ENCODE results near the gene ABHD12. TPM values are rescaled to one million over a fixed set of nuclear protein-coding genes. Genes with fewer than 3 reads are reported as not detected.

ABHD12 gene
- total and polyA plus RNA-seq, 4 donors = 46.1 to 108 (median 86.6) TPM

- H3K27ac ChIP-seq (ENCODE audit: low read depth, low read length) = no peak overlapping the region
- no peak for DNase-seq (ENCODE audit: low read depth in 4 of 6, low spot score in 6 of 6)
Observed at GRCh38 chr20:25285856-25286798, 104.5 kb downstream of the ABHD12 start.

GRCh38 chr20:25285091-25285647 is 105.5 kb downstream of the ABHD12 start:
- DNase-seq (ENCODE audit: low read depth in 4 of 6, low spot score in 6 of 6) = peak in 1 of 6 donors; percentile 43
- no peaks in the 10 kb centered on the region for H3K9me3 ChIP-seq (ENCODE audit: control insufficient read depth, insufficient read depth, low read length)
- no peak overlapping the region for H3K4me3 ChIP-seq (ENCODE audit: low read depth, low read length)
- H3K27ac ChIP-seq (ENCODE audit: low read depth, low read length) = no peak overlapping the region
- 65% methylated on average over 25 of the region's 26 CpGs for WGBS (ENCODE audit: insufficient coverage)
- H3K36me3 ChIP-seq (ENCODE audit: control insufficient read depth, insufficient read depth, low read length) = peaks cover 94% of the 10 kb centered on the region
- H3K4me1 ChIP-seq (ENCODE audit: control insufficient read depth, insufficient read depth, low read length) = no peaks in the 10 kb centered on the region
- no peaks in the 10 kb centered on the region for H3K27me3 ChIP-seq (ENCODE audit: control insufficient read depth, insufficient read depth, low read length)

More at GRCh38 chr20:25285856-25286798, 104.5 kb downstream of the ABHD12 start:
- H3K4me1 ChIP-seq (ENCODE audit: control insufficient read depth, insufficient read depth, low read length) = no peaks in the 10 kb centered on the region
- H3K4me3 ChIP-seq (ENCODE audit: low read depth, low read length) = no peak overlapping the region
- H3K36me3 ChIP-seq (ENCODE audit: control insufficient read depth, insufficient read depth, low read length) = peaks cover 94% of the 10 kb centered on the region
- WGBS (ENCODE audit: insufficient coverage) = 88% methylated on average over 23 of the region's 24 CpGs
- no peaks in the 10 kb centered on the region for H3K9me3 ChIP-seq (ENCODE audit: control insufficient read depth, insufficient read depth, low read length)
- H3K27me3 ChIP-seq (ENCODE audit: control insufficient read depth, insufficient read depth, low read length) = no peaks in the 10 kb centered on the region

- Histone ChIP-seq H3K27ac (ENCODE audit: low read depth, low read length) (no peak overlapping the region), H3K36me3 (ENCODE audit: control insufficient read depth, insufficient read depth, low read length) (peaks cover 96% of the 10 kb centered on the region), H3K4me1 (ENCODE audit: control insufficient read depth, insufficient read depth, low read length) (no peaks in the 10 kb centered on the region), H3K27me3 (ENCODE audit: control insufficient read depth, insufficient read depth, low read length) (no peaks in the 10 kb centered on the region), H3K9me3 (ENCODE audit: control insufficient read depth, insufficient read depth, low read length) (no peaks in the 10 kb centered on the region), H3K4me3 (ENCODE audit: low read depth, low read length) (no peak overlapping the region)
- no peak for DNase-seq (ENCODE audit: low read depth in 4 of 6, low spot score in 6 of 6)
- WGBS (ENCODE audit: insufficient coverage) = 96% methylated on average over 17 of the region's 17 CpGs
Observed at GRCh38 chr20:25284131-25284601, 106.5 kb downstream of the ABHD12 start.

- no peak for DNase-seq (ENCODE audit: low read depth in 4 of 6, low spot score in 6 of 6)
- Histone ChIP-seq H3K4me1 (ENCODE audit: control insufficient read depth, insufficient read depth, low read length) (no peaks in the 10 kb centered on the region), H3K27me3 (ENCODE audit: control insufficient read depth, insufficient read depth, low read length) (no peaks in the 10 kb centered on the region), H3K9me3 (ENCODE audit: control insufficient read depth, insufficient read depth, low read length) (no peaks in the 10 kb centered on the region), H3K4me3 (ENCODE audit: low read depth, low read length) (no peak overlapping the region), H3K36me3 (ENCODE audit: control insufficient read depth, insufficient read depth, low read length) (peaks cover 96% of the 10 kb centered on the region), H3K27ac (ENCODE audit: low read depth, low read length) (no peak overlapping the region)
- WGBS (ENCODE audit: insufficient coverage) = 94% methylated on average over 24 of the region's 24 CpGs
Observed at GRCh38 chr20:25283221-25283951, 107.2 kb downstream of the ABHD12 start.

DNA sequence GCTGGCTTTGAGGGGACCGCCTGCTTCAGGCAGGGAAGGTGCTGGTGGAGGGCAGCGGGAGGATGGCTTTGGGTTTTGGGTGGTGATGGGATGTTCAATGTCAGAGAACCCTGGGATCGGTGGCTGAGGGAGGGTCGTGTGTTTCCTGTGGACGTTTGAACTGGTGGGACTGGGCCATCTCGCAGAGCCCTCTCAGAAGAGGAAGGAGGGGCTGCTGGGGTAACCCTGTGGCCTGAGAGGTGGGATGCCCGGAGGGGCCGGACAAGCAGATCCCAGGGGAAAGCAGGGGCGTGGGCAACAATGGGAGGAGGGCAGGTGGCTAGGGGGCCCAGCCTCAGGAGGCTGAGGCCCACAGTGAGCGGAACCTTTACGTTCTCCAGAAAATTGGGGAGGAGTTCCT is 107.8 kb downstream of the ABHD12 start:
- 88% methylated on average over 11 of the region's 11 CpGs for WGBS (ENCODE audit: insufficient coverage)
- no peaks in the 10 kb centered on the region for H3K9me3 ChIP-seq (ENCODE audit: control insufficient read depth, insufficient read depth, low read length)

GRCh38 chr20:25282034-25282781 is 108.4 kb downstream of the ABHD12 start:
- Histone ChIP-seq H3K9me3 (ENCODE audit: control insufficient read depth, insufficient read depth, low read length) (no peaks in the 10 kb centered on the region), H3K4me3 (ENCODE audit: low read depth, low read length) (no peak overlapping the region), H3K36me3 (ENCODE audit: control insufficient read depth, insufficient read depth, low read length) (peaks cover 96% of the 10 kb centered on the region), H3K4me1 (ENCODE audit: control insufficient read depth, insufficient read depth, low read length) (no peaks in the 10 kb centered on the region), H3K27ac (ENCODE audit: low read depth, low read length) (no peak overlapping the region), H3K27me3 (ENCODE audit: control insufficient read depth, insufficient read depth, low read length) (no peaks in the 10 kb centered on the region)
- WGBS (ENCODE audit: insufficient coverage) = 94% methylated on average over 22 of the region's 22 CpGs
- DNase-seq (ENCODE audit: low read depth in 4 of 6, low spot score in 6 of 6) = no peak

More for the DNA sequence above, 107.8 kb downstream of the ABHD12 start:
- Histone ChIP-seq H3K27me3 (ENCODE audit: control insufficient read depth, insufficient read depth, low read length) (no peaks in the 10 kb centered on the region), H3K36me3 (ENCODE audit: control insufficient read depth, insufficient read depth, low read length) (peaks cover 96% of the 10 kb centered on the region), H3K27ac (ENCODE audit: low read depth, low read length) (no peak overlapping the region), H3K4me3 (ENCODE audit: low read depth, low read length) (no peak overlapping the region), H3K4me1 (ENCODE audit: control insufficient read depth, insufficient read depth, low read length) (no peaks in the 10 kb centered on the region)
- DNase-seq (ENCODE audit: low read depth in 4 of 6, low spot score in 6 of 6) = no peak

DNA sequence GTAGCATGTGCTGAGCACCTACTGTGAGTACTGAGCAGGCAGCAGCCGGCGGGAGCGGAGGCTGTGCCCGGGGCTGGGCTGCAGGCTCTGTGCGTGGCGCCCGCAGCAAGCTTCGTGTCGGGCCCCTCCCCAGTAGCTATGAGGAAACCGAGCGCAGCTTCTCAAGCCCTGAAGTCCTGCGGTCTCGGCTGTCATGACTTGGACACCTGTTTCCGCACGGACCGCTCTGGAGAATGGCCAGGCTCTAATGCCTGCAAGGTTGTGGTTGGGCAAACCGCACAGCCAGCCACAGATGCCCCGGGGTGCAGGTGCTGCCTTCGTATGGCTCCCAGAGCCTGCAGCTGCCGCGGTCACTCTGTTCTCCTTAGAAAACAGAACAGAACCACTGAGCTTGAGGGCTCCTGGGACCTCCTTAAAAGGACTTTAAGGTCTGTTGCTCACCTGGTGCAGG is 109.1 kb downstream of the ABHD12 start:
- Histone ChIP-seq H3K4me3 (ENCODE audit: low read depth, low read length) (no peak overlapping the region), H3K9me3 (ENCODE audit: control insufficient read depth, insufficient read depth, low read length) (no peaks in the 10 kb centered on the region), H3K27ac (ENCODE audit: low read depth, low read length) (no peak overlapping the region), H3K36me3 (ENCODE audit: control insufficient read depth, insufficient read depth, low read length) (peaks cover 96% of the 10 kb centered on the region), H3K27me3 (ENCODE audit: control insufficient read depth, insufficient read depth, low read length) (no peaks in the 10 kb centered on the region), H3K4me1 (ENCODE audit: control insufficient read depth, insufficient read depth, low read length) (no peaks in the 10 kb centered on the region)
- 94% methylated on average over 21 of the region's 21 CpGs for WGBS (ENCODE audit: insufficient coverage)
- DNase-seq (ENCODE audit: low read depth in 4 of 6, low spot score in 6 of 6) = no peak

DNA sequence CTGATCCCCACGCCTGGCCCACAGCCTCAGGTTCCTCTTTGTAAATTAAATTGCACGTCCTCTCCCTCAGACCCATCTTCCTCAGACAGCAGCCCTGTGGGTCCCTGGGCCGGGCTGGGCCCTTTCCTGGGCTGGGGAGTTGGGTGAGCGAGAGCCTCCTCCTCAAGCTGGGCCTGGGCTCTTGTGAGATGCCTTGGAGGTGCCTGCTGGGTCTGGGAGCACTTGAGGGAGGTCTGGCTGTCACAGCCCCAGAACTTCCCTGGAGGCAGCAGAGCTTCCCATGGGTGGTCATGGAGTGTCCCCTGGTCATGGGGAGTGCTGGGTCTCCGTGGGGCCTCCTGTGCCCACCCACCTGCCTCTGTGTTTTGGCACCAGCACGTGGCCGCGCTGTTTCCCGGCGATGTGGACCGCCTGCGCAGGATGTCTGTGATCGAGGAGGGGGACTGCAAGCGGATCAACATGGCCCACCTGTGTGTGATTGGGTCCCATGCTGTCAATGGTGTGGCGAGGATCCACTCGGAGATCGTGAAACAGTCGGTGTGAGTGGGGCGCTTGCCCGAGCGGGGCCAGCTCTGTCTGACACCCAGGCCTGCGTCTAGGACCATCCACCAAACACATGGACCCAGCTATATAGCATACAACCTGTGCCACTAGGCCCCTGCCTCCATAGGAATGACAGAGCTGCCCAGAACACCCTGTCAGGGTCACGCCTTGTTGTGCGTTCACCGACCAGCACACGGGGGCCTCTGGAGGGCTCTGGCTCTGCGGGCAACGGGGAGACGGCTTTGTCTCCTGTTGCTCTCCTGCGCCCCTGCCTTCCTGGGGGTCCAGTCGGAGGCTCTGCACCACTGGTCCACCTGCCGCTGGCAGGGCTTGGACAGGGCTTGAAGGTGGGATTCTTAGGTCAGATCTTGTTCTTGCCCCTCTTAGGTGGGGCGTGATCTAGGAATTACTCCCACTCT is 109.8 kb downstream of the ABHD12 start:
- Histone ChIP-seq H3K36me3 (ENCODE audit: control insufficient read depth, insufficient read depth, low read length) (peaks cover 97% of the 10 kb centered on the region), H3K9me3 (ENCODE audit: control insufficient read depth, insufficient read depth, low read length) (no peaks in the 10 kb centered on the region), H3K4me1 (ENCODE audit: control insufficient read depth, insufficient read depth, low read length) (no peaks in the 10 kb centered on the region), H3K4me3 (ENCODE audit: low read depth, low read length) (no peak overlapping the region), H3K27ac (ENCODE audit: low read depth, low read length) (no peak overlapping the region), H3K27me3 (ENCODE audit: control insufficient read depth, insufficient read depth, low read length) (no peaks in the 10 kb centered on the region)
- no peak for DNase-seq (ENCODE audit: low read depth in 4 of 6, low spot score in 6 of 6)
- 96% methylated on average over 32 of the region's 33 CpGs for WGBS (ENCODE audit: insufficient coverage)
